Liver (tissue), 9 donors: Measurements from ENCODE around the gene TAF3. TPM values are rescaled to one million over a fixed set of nuclear protein-coding genes. Genes with fewer than 3 reads are reported as not detected.

Experiments
- DNase-seq: peaks from one replicate; pipeline ENCODE4 v3.0.0-alpha.2; 2017; ENCODE audit warnings: low spot score
- H3K27ac ChIP-seq, 2 donors: one replicate each; pipeline ENCODE4 v1.7.0; 2013; ENCODE audit warnings: inconsistent platforms in 2 of 2, low read length in 2 of 2, control low read depth in 1 of 2, low read depth in 1 of 2, mild to moderate bottlenecking in 1 of 2
- H3K27me3 ChIP-seq, 4 donors: one replicate each; pipeline versions ENCODE4 v1.6.1 to v1.7.0; 2013; ENCODE audit warnings: low read length in 3 of 4, inconsistent platforms in 1 of 4, mild to moderate bottlenecking in 1 of 4, moderate library complexity in 1 of 4; ENCODE audit not compliant: control insufficient read depth in 4 of 4, insufficient read depth in 4 of 4
- H3K36me3 ChIP-seq, 4 donors: one replicate each; pipeline versions ENCODE4 v1.6.1 to v1.7.0; 2013; ENCODE audit warnings: low read length in 3 of 4, mild to moderate bottlenecking in 3 of 4, low read depth in 1 of 4, moderate library complexity in 1 of 4; ENCODE audit not compliant: control insufficient read depth in 4 of 4, insufficient read depth in 3 of 4
- H3K4me1 ChIP-seq, 4 donors: one replicate each; pipeline versions ENCODE4 v1.6.1 to v1.7.0; 2013; ENCODE audit warnings: low read length in 3 of 4, mild to moderate bottlenecking in 3 of 4, moderate library complexity in 1 of 4; ENCODE audit not compliant: control insufficient read depth in 4 of 4, insufficient read depth in 4 of 4
- H3K4me3 ChIP-seq, 3 donors: one replicate each; pipeline versions ENCODE4 v1.6.1 to v1.7.0; 2013; ENCODE audit warnings: low read length in 3 of 3, control low read depth in 1 of 3, low read depth in 1 of 3, mild to moderate bottlenecking in 1 of 3
- H3K9ac ChIP-seq, 2 donors: one replicate each; pipeline ENCODE4 v1.7.0; 2013; ENCODE audit warnings: low read length in 2 of 2, mild to moderate bottlenecking in 2 of 2, moderate library complexity in 2 of 2, control low read depth in 1 of 2, low read depth in 1 of 2
- H3K9me3 ChIP-seq, 4 donors: one replicate each; pipeline versions ENCODE4 v1.6.1 to v1.7.0; 2013; ENCODE audit warnings: low read length in 3 of 4; ENCODE audit not compliant: control insufficient read depth in 4 of 4
- EGR1 ChIP-seq, 2 donors: IDR thresholded peaks; 2 replicates each; pipeline ENCODE4 v1.6.1; 2016 to 2018; ENCODE audit warnings: antibody characterized with exemption in 2 of 2, low read depth in 2 of 2
- FOXA1 ChIP-seq: IDR thresholded peaks from 2 replicates; pipeline ENCODE4 v1.6.1; 2016; ENCODE audit warnings: antibody characterized with exemption
- FOXA2 ChIP-seq: IDR thresholded peaks from 2 replicates; pipeline ENCODE4 v1.6.1; 2016; ENCODE audit warnings: antibody characterized with exemption
- GABPA ChIP-seq, 2 donors: IDR thresholded peaks in 1 of 2; conservative IDR thresholded peaks in 1 of 2; 2 replicates each; pipeline ENCODE4 v1.6.1; 2016; ENCODE audit warnings: antibody characterized with exemption in 2 of 2, mild to moderate bottlenecking in 1 of 2, moderate library complexity in 1 of 2
- HNF4A ChIP-seq, 2 donors: conservative IDR thresholded peaks; 2 replicates each; pipeline ENCODE4 v1.6.1; 2016; ENCODE audit warnings: antibody characterized with exemption in 2 of 2, mild to moderate bottlenecking in 2 of 2
- HNF4G ChIP-seq: IDR thresholded peaks from 2 replicates; pipeline ENCODE4 v1.6.1; 2016; ENCODE audit warnings: antibody characterized with exemption
- JUND ChIP-seq, 2 donors: IDR thresholded peaks; 2 replicates each; pipeline ENCODE4 v1.6.1; 2016; ENCODE audit warnings: antibody characterized with exemption in 2 of 2
- NR2F2 ChIP-seq: IDR thresholded peaks from 2 replicates; pipeline ENCODE4 v1.6.1; 2016; ENCODE audit warnings: antibody characterized with exemption
- RAD21 ChIP-seq, 2 donors: IDR thresholded peaks; 2 replicates each; pipeline ENCODE4 v1.6.1; 2016; ENCODE audit warnings: antibody characterized with exemption in 2 of 2, mild to moderate bottlenecking in 2 of 2
- RXRA ChIP-seq, 2 donors: IDR thresholded peaks; 2 replicates each; pipeline ENCODE4 v1.6.1; 2017 to 2018; ENCODE audit warnings: antibody characterized with exemption in 2 of 2, mild to moderate bottlenecking in 1 of 2
- SP1 ChIP-seq: IDR thresholded peaks from 2 replicates; pipeline ENCODE4 v1.6.1; 2018; ENCODE audit warnings: antibody characterized with exemption, mild to moderate bottlenecking
- TAF1 ChIP-seq: conservative IDR thresholded peaks from 2 replicates; pipeline ENCODE4 v1.6.1; 2016; ENCODE audit warnings: antibody characterized with exemption, mild to moderate bottlenecking
- YY1 ChIP-seq: IDR thresholded peaks from 2 replicates; pipeline ENCODE4 v1.6.1; 2016; ENCODE audit warnings: antibody characterized with exemption, mild to moderate bottlenecking
- WGBS: extraction: QIAGEN DNeasy Blood & Tissue Kit; methylation state at CpG from one replicate; pipeline ENCODE4 v1.1.7; 2013; 5-methylcytosine and 5-hydroxymethylcytosine counted together
- polyA plus RNA-seq, 2 donors: library from polyadenylated mRNA; stranded (reverse) in 1 of 2; unstranded in 1 of 2; fragments of 200-250 nt in 1 of 2; fragments of >200 nt in 1 of 2; fragmentation: Nextera tagmentation in 1 of 2; extraction: Ambion mirVana in 1 of 2; gene quantifications; one replicate each; pipeline versions ENCODE4 v1.2.1 to v1.2.3, GENCODE V29; 2013 to 2015
- total RNA-seq, 2 donors: library from RNA; depleted of rRNA; stranded (reverse); fragments of >200 nt; gene quantifications; one replicate each; pipeline ENCODE4 v1.2.3, GENCODE V29; 2014
- TF ChIP-seq, protein P1 (sequence below): IDR thresholded peaks from 2 replicates; pipeline ENCODE4 v1.6.1; 2016; ENCODE audit warnings: antibody characterized with exemption, mild to moderate bottlenecking
- TF ChIP-seq, protein P2 (sequence below): IDR thresholded peaks from 2 replicates; pipeline ENCODE4 v1.6.1; 2016; ENCODE audit warnings: antibody characterized with exemption
- TF ChIP-seq, protein P3 (sequence below): fragments of 150-350 bp; IDR thresholded peaks from 2 replicates; pipeline ENCODE4 v1.5.1; 2017; ENCODE audit warnings: improper control_type of control experiment, low read depth, low read length; ENCODE audit not compliant: missing input control
- TF ChIP-seq, protein P4 (sequence below): IDR thresholded peaks from 2 replicates; pipeline ENCODE4 v1.6.1; 2016; ENCODE audit warnings: antibody characterized with exemption
- TF ChIP-seq, protein P5 (sequence below): IDR thresholded peaks from 2 replicates; pipeline ENCODE4 v1.6.1; 2016; ENCODE audit warnings: antibody characterized with exemption
- donor health status: healthy.
- donor health status: healthy.
- donor health status: healthy.
- donor health status: healthy.
- donor health status: healthy.

The TAF3 gene
- total and polyA plus RNA-seq, 4 donors, result 1.5 to 3.6 (median 1.9) TPM

DNA sequence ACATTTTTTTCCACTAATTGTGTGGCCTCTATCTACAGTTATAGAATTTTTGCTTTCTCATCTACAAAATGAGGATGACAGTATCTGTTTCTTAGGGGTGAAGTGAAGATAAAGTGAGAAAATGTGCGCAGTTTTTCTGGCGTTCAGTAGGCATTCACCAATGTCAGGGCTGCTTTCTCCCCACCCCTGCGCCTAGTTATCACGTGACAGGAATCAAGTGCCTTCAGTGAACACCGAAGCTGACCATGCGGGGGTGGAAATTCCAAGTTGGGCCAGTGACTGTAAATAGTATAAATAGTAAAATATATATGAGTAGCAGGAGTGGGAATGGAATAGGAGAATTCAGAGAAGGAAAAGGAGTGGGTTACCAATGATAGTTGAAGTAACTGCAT lies 77.4 kb downstream of the TAF3 start:
- Histone ChIP-seq H3K27me3 (no peaks in the 10 kb centered on the region), H3K36me3 (no peaks in the 10 kb centered on the region), H3K4me1 (peaks cover 0 to 2% (median 0%) of the 10 kb centered on the region in 4 donors), H3K27ac (no peak overlapping the region), H3K4me3 (no peak overlapping the region), H3K9me3 (no peaks in the 10 kb centered on the region), H3K9ac (no peak overlapping the region)
- no peak for DNase-seq
- WGBS, result 85% methylated on average over 6 of the region's 6 CpGs
- TF ChIP-seq SP1 (no peak), RXRA (IDR thresholded peaks at IDR 0.05) (no peak)

DNA sequence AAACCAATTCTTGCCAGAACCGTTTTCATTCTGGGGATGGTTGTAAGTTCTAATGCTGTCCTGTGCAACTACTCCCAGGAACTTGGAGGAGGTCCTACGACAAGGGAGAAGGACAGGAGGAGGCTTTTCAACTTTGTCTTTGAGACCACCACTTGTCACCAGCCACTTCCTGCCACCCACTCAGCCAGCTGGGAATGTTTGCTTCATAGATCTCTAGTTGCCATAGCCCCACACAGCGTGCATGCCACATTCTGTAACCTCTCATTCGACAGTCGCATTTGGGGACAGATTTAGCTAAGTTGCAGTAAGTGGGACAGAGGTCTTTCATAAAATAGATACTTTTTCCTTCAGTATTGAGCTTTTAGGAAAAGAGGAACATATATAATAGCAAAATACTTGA lies 78.0 kb downstream of the TAF3 start:
- Histone ChIP-seq H3K9me3 (no peaks in the 10 kb centered on the region), H3K4me3 (no peak overlapping the region), H3K27ac (no peak overlapping the region), H3K36me3 (no peaks in the 10 kb centered on the region), H3K4me1 (peaks cover 0 to 2% (median 0%) of the 10 kb centered on the region in 4 donors), H3K9ac (no peak overlapping the region), H3K27me3 (no peaks in the 10 kb centered on the region)
- TF ChIP-seq, protein P1, sequence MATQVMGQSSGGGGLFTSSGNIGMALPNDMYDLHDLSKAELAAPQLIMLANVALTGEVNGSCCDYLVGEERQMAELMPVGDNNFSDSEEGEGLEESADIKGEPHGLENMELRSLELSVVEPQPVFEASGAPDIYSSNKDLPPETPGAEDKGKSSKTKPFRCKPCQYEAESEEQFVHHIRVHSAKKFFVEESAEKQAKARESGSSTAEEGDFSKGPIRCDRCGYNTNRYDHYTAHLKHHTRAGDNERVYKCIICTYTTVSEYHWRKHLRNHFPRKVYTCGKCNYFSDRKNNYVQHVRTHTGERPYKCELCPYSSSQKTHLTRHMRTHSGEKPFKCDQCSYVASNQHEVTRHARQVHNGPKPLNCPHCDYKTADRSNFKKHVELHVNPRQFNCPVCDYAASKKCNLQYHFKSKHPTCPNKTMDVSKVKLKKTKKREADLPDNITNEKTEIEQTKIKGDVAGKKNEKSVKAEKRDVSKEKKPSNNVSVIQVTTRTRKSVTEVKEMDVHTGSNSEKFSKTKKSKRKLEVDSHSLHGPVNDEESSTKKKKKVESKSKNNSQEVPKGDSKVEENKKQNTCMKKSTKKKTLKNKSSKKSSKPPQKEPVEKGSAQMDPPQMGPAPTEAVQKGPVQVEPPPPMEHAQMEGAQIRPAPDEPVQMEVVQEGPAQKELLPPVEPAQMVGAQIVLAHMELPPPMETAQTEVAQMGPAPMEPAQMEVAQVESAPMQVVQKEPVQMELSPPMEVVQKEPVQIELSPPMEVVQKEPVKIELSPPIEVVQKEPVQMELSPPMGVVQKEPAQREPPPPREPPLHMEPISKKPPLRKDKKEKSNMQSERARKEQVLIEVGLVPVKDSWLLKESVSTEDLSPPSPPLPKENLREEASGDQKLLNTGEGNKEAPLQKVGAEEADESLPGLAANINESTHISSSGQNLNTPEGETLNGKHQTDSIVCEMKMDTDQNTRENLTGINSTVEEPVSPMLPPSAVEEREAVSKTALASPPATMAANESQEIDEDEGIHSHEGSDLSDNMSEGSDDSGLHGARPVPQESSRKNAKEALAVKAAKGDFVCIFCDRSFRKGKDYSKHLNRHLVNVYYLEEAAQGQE, result no peak
- TF ChIP-seq, protein P2, sequence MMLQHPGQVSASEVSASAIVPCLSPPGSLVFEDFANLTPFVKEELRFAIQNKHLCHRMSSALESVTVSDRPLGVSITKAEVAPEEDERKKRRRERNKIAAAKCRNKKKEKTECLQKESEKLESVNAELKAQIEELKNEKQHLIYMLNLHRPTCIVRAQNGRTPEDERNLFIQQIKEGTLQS, result no peak
- TF ChIP-seq GABPA (IDR thresholded peaks at IDR 0.05 in 1 of 2, conservative IDR thresholded peaks at IDR 0.05 in 1 of 2) (no peak), EGR1 (IDR thresholded peaks at IDR 0.05; ENCODE audit: low read depth in 2 of 2) (no peak), NR2F2 (no peak), FOXA2 (no peak), FOXA1 (no peak), TAF1 (no peak), YY1 (no peak), HNF4A (conservative IDR thresholded peaks at IDR 0.05) (no peak), HNF4G (no peak), JUND (IDR thresholded peaks at IDR 0.05) (no peak), SP1 (no peak), RAD21 (IDR thresholded peaks at IDR 0.05) (no peak), RXRA (IDR thresholded peaks at IDR 0.05) (no peak)
- TF ChIP-seq, protein P3, sequence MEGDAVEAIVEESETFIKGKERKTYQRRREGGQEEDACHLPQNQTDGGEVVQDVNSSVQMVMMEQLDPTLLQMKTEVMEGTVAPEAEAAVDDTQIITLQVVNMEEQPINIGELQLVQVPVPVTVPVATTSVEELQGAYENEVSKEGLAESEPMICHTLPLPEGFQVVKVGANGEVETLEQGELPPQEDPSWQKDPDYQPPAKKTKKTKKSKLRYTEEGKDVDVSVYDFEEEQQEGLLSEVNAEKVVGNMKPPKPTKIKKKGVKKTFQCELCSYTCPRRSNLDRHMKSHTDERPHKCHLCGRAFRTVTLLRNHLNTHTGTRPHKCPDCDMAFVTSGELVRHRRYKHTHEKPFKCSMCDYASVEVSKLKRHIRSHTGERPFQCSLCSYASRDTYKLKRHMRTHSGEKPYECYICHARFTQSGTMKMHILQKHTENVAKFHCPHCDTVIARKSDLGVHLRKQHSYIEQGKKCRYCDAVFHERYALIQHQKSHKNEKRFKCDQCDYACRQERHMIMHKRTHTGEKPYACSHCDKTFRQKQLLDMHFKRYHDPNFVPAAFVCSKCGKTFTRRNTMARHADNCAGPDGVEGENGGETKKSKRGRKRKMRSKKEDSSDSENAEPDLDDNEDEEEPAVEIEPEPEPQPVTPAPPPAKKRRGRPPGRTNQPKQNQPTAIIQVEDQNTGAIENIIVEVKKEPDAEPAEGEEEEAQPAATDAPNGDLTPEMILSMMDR, result no peak
- TF ChIP-seq, protein P4, sequence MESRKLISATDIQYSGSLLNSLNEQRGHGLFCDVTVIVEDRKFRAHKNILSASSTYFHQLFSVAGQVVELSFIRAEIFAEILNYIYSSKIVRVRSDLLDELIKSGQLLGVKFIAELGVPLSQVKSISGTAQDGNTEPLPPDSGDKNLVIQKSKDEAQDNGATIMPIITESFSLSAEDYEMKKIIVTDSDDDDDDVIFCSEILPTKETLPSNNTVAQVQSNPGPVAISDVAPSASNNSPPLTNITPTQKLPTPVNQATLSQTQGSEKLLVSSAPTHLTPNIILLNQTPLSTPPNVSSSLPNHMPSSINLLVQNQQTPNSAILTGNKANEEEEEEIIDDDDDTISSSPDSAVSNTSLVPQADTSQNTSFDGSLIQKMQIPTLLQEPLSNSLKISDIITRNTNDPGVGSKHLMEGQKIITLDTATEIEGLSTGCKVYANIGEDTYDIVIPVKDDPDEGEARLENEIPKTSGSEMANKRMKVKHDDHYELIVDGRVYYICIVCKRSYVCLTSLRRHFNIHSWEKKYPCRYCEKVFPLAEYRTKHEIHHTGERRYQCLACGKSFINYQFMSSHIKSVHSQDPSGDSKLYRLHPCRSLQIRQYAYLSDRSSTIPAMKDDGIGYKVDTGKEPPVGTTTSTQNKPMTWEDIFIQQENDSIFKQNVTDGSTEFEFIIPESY, result no peak
- TF ChIP-seq, protein P5, sequence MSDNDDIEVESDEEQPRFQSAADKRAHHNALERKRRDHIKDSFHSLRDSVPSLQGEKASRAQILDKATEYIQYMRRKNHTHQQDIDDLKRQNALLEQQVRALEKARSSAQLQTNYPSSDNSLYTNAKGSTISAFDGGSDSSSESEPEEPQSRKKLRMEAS, result no peak
- no peak for DNase-seq
- WGBS, result 92% methylated on average over 5 of the region's 5 CpGs
